C1 segment of cervical spinal cord (tissue), 14 donors: ENCODE results near the gene METTL14.
"Not testable (repeated sequence)": the region's sequence is repeated elsewhere in the genome, so short reads cannot be mapped to it uniquely, and the experiment has no call there.

Source experiments
- DNase-seq, 14 donors: peaks; one replicate each; lab custom pipeline; 2025; lab: John Stamatoyannopoulos, UW

METTL14 gene

DNA sequence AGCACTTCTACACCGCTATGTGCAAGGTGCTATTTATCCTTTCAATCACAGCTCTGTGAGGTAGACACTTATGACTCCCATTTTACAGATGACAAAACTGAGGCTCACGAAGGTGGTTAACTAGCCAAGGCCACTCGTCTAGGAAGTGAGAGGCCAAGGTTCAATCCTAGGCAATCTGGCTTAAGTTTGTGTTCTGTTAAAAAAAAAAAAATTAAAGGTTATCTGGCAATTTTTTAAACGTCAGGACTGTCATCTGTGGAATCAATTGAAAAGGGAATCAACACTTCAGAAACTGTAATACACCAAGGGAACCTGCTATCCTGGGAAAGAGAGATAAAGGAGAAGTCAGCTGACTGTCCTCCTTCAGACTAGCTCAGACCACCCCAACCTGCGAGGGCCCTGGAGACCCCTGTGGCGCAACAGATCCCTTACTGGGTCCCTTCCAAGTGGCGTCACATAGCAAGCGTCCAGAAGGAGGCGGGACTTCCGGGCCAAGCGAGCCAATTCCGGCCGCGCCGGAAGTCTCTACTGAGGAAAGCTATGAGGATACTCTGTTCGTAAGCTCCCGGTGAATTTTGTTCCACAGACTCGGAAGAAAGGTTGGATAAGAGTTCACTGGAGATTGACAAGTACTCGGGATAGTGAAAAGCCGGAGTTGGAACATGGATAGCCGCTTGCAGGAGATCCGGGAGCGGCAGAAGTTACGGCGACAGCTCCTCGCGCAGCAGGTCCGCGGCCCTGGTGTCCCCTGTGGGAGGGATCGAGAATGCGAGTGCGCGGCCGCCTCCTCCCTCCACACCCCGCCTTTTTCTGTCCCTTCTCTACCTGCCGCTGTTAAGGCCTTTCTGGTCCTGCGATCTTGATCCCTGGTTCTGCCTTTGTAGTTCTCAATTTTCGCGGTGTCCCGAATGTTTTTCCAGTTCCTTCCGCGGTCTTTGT, at the start of gene METTL14:
Gene METTL14 (plus strand): TSS at position 520 of the 939 bp plus-strand sequence. CDS start 143 bp downstream, at position 663.
- peak; percentile 69 to 94 (median 85) for DNase-seq

- not testable (repeated sequence) for DNase-seq
These were observed 49.1 kb upstream of the METTL14 start for GRCh38 chr4:118636126-118636525.

DNA sequence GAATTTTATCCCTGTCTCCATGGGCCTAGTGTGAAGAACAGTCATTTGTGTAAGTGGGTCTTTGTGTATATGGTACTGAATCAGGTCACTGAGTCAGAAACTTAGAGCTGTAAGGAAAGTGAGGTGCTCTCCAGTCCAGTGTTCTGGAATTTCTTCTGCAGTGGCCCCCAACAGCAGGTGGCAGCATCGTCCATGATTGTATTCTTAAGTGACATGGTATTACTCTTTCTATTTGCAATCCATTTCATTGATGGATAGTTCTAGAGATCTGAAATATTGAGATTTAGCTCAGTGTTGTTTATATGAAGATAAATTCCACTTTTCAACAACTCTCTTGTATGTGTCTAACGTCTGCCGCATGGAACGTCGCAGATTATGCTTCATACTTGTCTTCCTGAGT, 20.5 kb upstream of the METTL14 start:
- DNase-seq: not testable (repeated sequence)

GRCh38 chr4:118669220-118669619, 16.0 kb upstream of the METTL14 start:
- DNase-seq: peak in 2 of 14 donors; percentile 1 to 3

DNA sequence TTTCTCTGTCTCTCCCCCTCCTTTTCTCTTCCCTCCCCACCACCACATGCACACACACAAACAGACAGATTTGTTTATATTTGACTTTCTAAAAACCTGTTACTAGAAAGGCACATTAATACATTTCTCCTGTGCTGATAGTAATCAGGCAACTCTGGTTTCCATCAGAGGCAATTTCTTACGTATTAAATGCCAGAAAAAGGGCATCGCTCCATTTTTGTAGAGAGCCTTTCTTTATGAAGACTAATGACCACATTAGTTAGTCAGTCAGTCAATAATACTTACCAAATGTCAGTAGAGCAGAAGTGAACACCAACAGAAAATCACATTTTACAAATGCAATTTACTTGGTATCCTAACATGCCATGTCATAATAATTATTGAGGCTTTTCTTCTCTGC, 14.2 kb upstream of the METTL14 start:
- not testable (repeated sequence) for DNase-seq

- no peak for DNase-seq
These were observed 9.1 kb upstream of the METTL14 start for GRCh38 chr4:118676128-118676527.

DNA sequence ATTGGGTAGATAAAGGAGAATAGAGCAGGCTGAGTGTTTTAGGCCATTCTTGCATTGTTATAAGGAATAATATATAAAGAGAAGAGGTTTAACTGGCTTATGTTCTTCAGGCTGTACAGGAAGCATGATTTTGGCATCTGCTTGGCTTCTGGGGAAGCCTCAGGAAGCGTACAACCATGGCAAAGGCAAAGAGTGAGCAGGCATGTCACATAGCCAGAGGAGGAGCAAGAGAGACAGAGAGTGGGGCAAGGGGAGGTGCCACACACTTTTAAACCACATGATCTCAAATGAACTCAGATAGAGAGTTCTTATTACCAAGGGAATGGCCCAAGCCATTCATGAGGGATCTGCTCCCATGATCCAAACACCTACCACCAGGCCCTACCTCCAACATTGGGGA, 4.4 kb upstream of the METTL14 start:
- no peak for DNase-seq

DNA sequence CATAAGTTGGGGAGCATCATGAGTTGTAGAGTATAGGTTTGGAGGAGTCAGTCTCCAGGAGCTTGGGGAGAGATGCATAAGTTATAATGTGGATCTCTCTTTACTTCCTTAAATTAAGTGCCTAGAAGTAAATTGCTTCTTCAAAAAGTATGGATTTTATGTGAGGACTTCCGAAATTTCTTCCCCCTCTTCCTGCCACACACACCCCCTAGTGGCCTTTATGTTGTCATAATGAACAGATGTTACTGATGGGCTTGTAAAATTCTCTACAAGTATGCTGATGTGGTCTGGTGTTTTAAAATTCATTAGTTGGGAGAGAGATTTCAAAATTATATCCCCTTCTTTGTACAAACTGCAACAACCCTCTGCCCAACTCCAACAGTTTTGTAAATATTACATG, 2.3 kb upstream of the METTL14 start:
- DNase-seq: no peak

DNA sequence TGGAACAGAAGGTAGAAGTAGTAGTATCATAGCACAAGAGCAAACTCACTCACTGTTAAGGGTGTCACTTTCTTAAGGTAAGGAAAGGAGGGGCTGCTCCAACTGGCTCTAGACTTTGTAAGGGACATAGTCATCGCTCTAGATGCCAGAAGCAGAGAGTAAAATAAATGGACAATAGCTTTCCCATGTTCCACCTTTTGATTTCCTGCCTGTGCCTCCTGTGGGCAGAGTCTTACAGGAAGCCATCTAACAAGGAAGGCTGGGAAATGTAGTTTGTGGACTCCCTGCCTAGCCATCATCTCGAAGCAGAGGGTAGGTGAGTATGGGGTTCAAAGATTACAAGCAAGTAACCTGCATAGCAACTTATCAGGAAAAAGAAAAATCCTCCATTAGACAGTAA, 1.7 kb upstream of the METTL14 start:
- DNase-seq: no peak

DNA sequence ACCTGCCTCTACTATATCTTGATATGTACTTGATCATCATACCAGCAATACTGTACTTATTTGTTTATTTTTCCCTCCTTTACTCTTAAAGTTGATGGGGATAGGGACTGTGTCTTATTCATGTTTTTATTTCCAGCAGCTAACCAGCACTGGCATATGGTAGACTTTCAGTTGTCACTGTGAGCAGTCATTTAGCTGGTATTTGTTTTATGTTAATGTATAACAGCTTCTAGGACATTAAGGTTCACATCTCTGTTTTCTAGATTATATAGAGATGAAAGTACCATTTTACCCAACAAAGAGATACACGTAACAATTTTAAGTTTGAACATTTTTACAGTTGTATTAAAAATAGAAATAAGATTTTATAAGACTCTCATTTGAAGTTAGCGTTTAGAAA, 17.9 kb downstream of the METTL14 start:
- DNase-seq: no peak

DNA sequence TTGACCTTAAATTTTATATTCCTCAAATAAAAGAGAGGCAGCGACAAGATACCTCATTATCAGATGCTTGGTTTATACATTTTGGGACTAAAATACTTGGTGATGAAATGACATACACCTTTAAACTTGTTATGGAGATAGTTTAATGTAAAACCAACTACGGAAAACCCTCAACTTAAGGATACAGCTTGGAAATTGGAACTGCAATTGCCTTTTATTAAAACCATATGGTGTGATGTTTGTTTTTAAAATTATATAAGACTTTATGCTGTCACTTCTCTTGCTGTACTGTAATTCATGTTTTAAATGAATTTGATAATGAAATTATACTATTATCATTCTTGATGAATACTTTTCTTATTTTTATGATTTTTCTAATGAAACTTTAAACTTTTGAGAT, 25.9 kb downstream of the METTL14 start:
- no peak for DNase-seq

GRCh38 chr4:118712872-118713271, 27.7 kb downstream of the METTL14 start:
- DNase-seq: no peak

DNA sequence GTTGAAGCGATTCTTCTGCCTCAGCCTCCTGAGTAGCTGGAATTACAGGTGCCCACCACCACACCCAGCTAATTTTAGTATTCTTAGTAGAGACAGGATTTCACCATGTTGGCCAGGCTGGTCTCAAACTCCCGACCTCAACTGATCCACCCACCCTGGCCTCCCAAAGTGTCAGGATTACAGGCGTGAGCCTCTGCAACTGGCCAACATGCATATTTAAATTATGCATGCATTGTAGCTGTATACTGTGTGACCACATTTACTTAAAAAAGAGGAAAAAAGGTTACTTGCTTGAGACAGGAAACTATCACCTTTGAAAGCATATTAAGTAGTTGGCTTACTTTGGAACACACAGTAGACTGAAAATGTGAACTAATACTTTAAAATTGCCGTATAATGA, 29.5 kb downstream of the METTL14 start:
- DNase-seq: no peak

GRCh38 chr4:118716304-118716703, 31.1 kb downstream of the METTL14 start:
- no peak for DNase-seq

DNA sequence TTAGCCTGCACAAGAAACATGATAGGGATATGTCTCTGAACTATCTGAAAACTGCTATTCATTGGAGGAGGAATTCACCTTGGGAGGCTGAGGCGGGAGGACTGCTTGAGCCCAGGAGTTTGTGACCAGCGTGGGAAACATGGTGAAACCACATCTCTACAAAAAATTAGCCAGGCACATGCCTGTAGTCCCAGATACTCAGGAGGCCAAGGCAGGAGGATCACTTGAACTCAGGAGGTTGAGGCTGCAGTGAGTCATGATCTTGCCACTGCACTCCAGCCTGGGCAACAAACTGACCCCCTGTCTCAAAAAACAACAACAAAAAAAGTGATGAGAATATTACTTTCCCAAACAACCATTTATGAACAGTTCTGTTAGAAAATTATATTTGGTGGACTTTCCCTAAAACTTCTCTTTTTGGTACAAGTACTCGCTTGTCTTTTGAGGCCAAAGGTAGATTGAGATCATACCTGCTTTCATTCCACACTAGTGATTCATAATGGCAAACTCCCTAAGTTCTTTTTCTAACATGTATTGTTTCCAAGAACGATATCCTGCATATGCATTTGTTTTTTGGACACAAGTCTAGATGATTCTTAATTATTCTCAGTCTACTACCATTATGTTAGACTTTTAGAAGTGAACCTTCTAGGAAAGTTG, 33.4 kb downstream of the METTL14 start:
- DNase-seq: no peak

DNA sequence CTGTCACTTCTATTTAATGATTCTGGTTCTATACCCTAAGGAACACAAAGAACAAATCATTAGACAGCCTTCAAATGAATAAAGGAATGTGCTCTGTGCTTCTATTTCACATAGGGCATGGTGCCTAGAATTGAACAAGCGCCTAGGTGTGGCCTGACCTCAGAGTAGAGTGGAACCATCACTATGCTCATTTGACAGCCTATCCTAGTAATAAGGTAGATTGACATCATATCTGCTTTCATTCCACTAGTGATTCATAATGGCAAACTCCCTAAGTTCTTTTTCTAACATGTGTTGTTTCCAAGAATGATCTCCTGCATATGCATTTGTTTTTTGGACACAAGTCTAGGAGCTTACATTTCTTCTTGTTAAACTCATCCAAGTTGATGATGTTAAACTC, 36.6 kb downstream of the METTL14 start:
- no peak for DNase-seq

GRCh38 chr4:118723369-118723768, 38.2 kb downstream of the METTL14 start:
- no peak for DNase-seq

DNA sequence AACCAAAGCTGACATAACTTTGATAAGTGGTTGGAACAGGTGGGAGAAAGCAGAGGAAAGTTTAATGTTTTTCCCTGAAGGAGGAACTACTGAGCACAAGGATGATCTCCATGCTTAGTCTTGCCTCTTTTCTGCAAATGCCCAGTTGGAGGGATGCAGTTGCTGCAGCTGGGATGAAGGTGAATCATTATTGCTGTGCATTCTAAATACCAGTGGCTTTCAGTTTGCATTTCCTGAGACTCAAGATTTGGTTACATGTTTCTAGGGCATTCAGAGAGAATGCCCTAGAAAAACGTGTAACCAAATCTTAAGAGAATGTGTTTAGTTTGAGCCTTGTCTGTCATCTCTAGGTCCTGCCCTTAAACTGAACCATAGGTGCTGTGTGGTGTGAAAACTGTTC, 42.2 kb downstream of the METTL14 start:
- no peak for DNase-seq

GRCh38 chr4:118729287-118730286, 44.4 kb downstream of the METTL14 start:
- DNase-seq: no peak

DNA sequence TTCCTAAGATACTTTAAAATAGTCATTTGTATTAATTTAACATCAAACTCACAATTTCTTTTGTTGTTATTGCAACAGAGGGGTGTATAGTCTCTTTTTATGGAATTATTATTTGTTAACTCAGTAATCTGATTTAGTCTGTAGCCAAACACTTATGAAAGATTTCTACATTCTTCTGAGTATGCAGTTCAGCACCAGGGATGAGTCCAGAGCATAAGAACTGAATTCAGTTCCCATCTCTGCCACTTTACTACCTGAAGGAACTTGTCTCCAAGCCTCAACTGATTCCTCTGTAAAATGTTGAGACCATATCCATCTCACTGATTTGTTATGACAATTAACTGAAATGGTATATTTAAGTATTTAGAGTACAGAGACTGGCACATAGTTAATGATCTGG, 45.5 kb downstream of the METTL14 start:
- no peak for DNase-seq

DNA sequence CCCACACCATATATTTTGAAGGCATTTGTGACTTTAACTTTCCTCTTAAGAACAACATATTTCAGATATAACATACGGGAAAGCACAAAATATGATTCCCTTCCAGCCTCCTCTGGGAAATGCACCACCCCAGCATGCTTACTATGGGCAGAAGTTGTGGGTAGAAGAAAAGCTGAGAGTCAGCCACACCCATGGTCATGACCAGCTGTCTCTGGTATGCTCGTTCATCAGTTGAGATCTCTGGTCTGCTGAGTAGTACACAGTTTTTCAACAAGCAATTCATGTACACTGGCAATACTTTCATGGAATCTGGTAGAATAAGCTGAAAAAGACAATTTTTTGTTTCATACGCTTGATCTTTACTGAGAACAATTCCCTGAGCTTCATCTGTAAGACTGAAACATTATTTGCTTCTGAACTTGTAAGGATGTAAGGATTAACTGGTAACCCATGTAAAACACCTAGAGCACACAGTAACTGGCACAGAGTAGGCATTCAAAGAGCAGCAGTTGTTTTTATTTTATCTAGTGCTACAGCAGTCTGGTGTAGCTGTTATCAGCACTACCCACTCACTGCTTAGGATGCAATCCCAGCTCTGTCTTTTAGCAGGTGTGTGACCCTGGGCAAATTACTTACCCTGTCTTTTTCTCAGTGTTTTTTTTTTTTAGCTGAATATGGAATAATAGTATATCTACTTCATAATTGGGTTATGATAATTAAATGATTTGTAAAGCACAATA, 47.6 kb downstream of the METTL14 start:
- DNase-seq: no peak
